NCI-H1930 (cell line): ENCODE data around the gene RPH3AL.

ENCODE experiments used
- DNase-seq, 2 experiments: peaks; one replicate each; lab custom pipeline; 2025; lab: John Stamatoyannopoulos, UW

RPH3AL gene

DNA sequence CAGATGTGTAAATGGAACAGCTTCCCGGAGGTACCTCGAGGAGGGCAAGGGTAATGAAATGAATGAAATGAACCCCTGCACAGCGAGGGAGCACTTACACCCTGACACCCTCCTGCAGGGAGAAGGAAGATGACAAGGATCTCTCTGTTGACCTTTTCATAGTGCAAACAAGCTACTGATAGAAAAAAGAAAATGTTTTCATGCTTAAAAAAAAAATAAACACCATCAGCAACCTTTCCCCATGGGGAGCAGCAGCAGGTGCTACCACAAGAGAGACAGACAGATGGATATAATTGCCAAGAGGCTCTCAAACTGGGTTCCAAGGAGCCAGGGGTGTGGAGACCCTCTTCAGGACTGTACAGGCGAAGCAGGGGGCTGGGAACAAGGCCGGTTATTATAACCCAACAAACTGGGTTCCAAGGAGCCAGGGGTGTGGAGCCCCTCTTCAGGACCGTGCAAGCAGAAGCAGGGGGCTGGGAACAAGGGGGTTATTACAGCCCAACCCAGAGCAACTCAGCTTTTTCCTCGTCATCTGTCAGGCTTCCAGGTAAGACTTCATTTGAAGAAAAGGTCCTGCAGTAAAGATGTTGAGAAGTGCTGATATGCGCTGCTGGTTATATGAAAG lies 718 bp upstream of the RPH3AL start:
- DNase-seq = no peak

DNA sequence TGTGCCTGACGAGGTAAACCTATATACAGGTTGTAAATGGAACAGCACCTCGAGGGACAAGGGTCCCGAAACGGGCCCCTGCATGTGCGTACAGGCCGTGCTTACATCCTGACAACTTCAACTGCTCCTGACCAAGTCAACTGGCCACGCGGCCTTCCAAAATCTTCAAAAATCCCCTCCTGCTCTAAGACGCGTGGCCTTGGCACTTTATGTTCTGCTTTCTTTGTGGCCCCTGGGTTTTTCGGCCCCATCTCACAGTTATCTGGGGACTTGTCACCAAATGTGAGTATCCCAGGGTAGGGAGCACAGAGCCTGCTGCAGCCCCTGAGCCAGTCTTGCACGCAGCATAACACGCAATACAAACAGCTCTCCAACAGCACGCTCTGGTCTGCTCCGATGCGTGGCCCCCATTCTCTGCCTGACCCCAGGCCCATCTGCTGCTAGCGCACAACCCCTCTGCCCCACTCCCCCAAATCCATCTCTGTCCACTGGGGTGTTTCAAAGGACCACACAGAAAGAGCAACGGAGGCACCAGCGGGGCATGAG lies 659 bp downstream of the RPH3AL start:
- DNase-seq = no peak

DNA sequence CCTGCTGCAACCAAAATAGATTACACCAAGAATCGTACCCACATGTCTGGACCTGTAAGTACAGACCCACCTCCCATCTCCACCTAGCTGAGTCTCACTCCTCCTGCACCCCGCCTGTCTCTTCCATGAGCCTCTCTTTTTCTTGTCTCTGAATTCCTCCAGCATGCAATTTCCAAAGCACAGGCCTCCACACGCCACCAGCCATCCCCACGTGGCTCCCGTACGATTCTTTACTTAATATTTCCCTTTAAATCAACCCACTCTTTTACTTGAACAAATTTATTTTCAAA lies 1.2 kb downstream of the RPH3AL start:
- no peak for DNase-seq

DNA sequence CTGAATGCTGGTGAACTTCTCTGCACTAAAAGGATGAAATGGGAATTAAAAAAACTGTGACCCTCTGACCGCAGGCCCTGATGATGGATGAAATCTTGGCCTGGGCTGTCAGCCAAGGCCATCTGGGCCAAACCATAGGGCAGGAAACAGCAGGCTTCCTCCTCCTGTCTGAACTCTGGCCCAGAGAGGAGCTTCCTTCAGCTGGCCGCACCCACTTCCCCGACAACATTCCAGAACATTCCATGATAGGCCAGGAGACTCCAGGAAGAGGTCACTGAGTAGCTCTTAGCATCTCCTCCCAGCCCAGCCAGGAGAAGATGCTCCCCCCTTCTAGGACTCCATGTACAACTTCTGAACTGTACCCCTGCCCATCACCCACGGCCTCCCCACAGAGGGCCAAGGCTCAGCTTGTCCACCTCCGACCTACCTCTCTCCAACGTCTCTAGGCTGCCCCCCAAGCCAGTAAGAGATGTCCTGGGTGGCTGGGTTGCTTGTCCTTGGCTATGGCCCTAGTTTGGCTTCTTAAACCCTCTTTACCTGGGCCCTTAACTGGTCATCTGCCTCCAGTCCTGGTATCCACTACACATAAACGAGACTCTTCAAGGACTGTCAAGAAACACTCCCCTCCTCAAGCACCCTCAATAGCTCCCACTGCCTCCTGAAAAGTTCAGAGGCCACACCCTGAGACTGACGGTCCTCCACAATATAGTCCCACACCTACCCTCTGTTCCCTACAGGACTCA lies 1.7 kb downstream of the RPH3AL start:
- no peak for DNase-seq

DNA sequence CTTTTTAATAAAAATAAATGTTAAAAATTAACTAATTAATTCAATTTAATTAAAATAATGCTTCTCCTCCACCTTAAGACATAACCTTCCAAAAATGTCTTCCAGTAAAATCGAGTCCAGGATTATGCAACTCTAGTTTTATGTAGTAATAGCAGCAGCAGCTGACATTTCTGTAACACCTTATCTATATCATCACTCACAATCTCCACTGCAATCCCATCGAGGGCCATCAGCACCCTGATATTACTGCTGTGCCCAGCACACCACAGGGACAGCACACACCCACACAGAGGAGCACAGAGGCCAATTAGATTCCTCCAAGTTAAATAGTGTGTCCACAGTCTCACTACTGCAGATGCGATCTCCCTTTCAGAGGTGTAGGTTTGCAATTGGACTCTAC lies 2.9 kb downstream of the RPH3AL start:
- no peak for DNase-seq

DNA sequence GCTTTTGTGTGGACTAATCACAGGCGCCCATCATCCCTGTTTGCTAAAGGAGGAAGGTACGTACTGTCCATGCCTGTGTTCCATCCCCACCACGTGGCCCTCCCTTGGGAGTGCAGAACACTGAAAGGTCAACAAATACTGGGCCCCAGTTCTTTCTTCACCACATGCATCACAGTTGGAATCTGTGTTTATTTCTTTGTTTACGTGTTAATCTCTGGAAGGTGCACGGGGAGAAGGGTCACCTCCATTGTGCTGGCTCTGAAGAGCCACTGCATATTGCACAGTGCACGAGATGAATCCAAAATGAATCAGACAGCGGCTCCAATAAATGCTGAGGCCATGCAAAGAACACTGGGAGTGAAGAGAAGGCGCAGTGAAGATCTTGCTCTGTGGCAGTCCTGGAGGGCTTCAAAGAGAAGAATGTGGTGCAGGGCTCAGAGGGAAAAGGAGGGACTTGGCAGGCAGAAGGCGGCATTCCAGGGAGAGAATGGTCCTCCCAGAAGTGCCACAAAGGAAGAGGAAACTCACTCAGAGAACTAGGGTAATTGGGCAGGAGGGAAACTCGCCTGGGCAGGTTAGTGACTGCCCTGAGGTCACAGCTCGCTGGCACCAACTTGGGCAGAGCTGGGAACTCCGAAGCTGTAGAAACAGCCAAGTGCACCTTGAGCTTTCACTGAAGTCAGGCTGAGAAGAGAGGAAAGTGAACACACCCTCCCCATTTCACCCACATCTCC lies 3.7 kb downstream of the RPH3AL start:
- peak; percentile 9 to 39 for DNase-seq

DNA sequence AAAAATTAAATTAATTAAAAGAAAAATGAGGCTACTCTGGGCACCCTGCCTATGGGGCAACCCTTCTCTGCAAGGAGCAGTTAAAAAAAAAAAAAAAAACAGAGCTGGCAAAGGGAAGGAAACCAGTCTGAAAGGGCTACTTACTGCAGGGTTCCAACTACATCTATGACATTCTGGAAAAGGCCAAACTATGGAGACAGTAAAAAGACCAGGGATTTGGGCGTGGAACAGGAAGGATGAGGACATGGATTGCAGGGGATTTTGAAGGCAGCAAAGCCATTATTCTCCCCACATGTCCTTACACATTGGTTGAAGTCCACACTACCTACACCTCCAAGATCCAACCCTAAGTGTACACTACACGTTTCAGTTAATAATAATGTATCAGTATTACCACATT lies 4.6 kb downstream of the RPH3AL start:
- DNase-seq = no peak

DNA sequence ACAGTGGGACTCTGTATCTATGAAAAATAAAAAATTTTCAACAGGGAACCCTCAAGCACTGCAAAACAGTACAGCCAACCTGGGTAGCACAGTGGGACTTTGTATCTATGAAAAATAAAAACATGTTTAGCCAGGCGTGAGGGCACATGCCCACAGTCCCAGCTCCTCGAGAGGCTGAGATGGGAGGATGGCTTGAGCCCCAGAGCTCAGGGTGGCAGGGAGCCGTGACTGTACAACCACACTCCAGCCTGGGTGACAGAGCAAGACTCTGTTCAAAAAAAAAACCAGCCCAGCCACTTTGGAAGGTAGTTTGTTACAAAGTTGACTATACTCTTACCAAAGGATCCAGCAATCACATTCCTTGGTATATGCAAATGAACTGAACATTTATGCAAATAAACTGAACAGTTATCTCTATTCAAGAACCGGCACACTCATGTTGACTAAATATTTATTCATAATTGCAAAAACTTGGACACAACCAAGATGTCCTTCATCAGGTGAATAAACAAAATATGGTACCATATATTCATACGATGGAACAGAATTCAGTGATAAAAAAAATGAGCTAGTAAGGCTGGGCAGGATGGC lies 5.2 kb downstream of the RPH3AL start:
- DNase-seq = no peak

DNA sequence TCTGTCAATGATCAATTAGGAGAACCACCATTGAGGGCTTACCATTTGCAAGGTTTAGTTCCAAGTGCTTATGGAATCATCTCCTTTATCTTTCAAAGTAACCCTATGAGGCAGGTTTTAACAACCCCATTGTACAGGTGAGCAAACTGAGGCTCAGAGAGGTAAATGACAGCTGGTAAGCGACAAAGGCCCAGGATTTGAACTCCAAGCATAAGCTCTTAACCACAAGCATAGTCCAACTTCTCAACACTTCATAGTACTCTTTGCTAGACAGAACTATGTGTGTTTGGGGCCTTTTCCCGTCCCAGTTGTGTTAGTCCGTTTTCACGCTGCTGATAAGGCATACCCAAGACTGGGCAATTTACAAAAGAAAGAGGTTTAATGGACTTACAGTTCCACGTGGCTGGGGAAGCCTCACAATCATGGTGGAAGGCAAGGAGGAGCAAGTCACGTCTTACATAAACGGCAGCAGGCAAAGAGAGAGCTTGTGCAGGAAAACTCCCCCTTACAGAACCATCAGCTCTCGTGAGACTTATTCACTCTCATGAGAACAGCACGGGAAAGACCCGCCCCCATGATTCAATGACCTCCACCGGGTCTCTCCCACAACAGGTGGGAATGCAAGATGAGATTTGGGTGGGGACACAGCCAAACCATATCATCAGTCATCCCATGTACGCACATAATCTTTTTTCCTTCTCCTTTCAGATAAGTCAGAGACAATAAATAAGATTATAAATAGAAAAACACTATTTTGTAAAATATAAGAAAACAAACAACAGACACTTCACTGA lies 6.4 kb downstream of the RPH3AL start:
- no peak for DNase-seq

DNA sequence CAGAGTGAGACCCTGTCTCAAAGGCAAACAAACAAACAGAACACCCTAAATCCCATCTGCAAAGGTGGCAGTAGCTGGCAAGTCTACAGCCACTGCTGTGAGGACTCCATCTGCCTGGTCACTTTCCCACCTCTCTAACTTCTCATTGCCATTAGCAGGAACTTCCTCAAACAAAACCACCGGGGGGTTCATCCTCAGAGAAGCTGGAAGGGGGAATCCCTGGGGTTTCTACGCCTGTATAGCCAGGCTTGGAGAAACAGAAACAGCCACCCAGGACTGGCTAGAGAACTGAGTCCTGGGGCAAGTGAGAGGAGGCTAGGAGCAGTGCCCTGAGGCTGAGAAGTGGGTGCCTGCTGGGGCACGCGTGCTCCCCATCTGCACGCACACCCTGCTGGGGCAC lies 7.3 kb downstream of the RPH3AL start:
- no peak for DNase-seq

DNA sequence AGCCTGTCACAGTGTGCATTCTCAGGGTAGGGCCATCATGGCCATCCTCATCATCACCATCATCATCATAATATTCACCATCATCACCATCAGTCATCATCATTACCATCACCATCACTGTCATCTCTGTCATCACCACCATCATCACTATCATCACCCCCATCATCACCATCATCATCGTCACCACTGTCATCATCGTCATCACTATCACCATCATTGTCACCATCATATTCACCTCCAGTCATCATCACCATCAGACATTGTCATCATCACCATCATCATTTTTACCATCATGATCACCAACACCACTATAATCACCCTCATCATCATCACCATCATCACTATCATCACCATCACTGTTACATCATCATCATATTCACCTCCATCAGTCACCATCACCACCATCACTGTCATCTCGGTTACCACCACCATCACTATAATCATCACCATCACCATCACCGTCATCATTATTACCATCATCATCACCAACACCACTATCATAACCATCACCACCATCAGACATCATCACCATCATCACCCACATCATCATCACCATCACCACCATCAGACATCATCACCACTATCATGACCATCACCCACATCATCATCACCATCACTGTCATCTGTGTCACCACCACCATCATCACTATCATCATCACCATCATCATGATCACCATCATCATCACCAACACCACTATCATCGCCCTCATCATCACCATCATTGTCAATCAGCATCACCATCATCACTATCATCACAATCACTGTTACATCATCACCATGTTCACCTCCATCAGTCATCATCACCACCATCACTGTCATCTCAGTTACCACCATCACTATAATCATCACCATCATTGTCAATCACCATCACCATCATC lies 8.5 kb downstream of the RPH3AL start:
- DNase-seq = no peak

DNA sequence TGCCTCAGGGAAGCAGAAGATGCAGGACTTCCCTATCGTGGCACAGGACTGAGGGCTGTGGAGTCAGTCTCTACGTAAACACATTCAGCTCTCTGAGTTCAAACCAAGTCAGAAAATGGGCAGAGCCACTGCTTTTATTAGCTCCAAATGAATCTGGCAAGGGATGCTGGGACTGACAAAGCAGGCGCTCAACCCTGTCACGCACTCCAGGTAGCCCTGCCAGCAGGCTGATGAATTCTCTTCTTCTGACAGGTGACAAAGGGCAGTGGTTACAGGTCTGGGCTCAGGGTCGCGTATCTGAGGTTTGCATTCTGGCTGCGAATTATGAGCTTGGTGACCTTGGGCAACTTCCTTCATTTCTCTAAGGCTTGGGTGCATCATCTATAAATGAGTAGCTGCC lies 9.4 kb downstream of the RPH3AL start:
- no peak for DNase-seq

DNA sequence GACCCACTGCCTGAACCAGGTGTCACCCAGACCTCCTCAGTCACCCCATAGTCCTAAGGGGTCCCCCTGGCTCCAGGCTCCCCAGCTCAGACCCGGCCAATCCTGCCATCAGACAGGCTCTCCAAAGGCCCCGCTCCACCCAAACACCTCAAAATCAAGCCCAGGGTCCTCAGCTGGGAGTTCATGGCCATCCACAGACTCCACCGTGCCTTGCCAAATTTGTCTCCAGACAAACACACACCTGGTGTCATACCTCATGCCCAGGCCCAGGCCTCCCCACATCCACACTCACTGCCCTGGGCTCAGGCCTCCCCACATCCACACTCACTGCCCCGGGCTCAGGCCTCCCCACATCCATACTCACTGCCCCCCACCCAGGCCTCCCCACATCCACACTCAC lies 12.5 kb downstream of the RPH3AL start:
- no peak for DNase-seq

DNA sequence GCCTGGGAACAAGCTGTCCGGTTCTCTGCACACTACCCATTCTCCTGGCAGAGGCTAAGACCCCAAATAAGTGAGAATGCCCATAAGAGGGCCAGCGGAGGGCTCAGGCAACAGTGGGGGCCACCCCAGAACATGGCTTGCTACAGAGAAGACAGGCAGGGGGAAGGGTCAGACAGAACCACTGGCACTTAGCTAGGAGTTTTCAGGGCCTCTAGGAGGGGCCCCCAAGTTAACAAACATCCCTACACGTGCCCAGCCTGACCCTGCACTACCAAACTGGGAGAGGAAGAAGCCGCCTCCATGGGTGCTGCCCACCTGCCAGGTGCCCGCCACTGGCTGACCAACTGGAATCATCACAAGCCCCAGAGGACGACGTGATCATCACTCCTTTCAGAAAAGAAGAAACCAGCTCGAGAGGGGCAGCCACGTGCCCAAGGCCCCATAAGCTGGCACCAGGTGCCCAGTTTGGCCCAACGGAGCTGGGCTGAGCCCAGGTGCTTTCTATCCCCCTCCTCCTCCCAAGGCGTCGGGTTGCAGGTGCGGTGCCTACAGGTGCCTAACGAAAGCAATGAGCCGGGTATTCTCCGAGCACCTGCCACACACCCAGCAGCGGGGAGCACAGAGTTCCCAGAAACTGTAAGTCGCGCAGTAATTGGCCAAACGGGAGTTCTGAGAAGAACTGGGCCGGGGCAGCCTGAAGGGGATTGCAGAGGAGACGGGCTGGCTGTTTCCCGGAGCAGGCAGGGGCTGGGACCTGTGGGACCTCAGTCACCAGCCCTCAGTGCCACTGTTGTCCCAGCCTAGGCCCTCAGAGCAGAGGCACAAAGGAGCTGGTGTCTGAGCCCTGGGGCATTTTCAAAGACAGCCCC lies 13.2 kb downstream of the RPH3AL start:
- DNase-seq = no peak

DNA sequence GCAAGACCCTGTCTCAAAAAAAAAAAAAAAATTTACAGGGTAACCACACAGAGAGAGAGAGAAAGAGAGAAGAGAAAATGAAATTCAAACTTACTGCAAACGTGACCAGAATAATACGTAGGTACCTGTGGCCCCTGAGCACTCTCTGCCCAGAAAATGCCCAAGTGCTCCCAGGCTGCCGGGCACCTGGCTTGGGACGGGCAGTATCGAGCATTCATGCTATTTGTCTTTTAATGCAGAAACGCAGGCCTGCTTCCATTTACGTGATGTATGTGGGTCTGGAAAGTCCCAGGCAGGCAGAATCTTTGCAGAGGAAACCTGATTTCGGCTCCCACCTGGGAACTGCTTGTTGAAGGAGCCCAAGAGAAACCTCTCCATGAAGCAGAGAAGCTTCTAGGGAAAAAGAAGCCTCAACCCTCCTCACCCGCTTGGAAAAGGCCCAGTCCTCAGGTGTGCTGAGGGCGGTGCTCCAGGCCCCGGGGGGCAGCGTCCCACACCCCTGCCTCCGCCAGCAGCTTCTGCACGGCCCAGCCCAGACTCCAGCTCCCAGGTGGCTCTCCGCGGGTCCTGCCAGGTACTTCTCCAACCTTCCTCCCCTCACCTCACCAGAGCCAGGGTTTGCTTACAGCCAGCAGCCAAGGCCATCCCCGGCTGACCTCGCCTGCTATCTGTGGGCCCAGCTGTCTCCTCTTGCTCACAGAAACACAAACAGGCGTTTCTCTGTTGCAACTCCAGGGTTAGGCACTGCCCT lies 14.0 kb downstream of the RPH3AL start:
- DNase-seq = no peak

DNA sequence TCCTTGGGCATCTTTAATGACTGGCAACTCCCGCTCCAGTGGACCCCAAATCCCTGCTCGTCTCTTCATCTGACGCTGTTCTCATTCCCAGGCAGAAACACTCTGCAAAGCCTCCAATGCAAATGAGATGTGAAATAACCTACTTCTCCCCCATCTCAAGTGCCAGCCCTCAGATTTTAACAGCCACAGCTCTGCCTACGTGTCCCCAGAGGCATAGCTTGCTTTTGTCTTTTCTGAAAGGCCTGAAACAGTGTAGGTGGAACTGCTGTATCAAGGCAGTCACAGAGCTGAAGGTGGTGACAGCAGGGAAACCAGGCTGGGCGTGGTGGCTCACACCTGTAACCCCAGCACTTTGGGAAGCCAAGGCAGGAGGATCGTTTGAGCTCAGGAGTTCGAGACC lies 14.7 kb downstream of the RPH3AL start:
- DNase-seq = no peak

DNA sequence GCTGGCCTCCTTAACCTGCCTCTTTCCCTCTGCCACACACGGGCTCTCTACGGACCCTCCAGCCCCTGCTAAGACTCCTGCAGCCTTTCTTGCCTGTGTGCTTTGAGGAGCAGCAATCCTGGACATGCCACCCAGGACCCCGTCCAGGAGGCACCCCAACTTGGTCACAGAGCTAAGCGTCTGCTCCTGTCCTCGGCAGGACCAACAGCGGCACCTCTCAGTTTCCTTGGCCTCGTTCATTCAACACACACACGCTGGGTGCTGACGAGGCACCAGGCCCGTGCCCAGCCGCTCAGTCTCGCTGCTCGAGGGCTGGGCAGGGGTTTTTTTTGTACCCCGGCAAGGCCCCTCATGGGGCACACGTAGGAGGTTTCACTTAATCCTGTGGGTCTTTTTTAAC lies 15.2 kb downstream of the RPH3AL start:
- no peak for DNase-seq

DNA sequence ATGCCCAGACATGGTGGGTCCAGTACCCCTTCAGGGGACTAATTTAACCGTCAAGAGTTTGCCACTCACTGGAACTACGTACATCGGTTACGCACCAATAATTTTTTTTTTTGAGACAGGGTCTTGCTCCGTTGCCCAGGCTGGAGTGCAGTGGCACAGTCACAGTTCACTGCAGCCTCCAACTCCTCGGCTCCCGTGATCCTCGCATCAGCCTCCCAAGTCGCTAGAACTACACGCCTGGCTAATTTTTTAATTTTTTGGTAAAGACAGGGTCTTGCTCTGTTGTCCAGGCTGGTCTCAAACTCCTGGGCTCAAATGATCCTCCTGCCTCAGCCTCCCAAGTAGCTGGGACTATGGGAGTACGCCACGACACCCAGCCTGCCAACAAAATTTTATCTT lies 15.6 kb downstream of the RPH3AL start:
- DNase-seq = no peak
